ENCODE measurements around the gene C20orf144. TPM values are rescaled to one million over a fixed set of nuclear protein-coding genes. Genes with fewer than 3 reads are reported as not detected.

Gene C20orf144
- total and polyA plus RNA-seq, 9 donors = 0.05 to 0.46 TPM; not detected in 7

- TF ChIP-seq EP300 (IDR thresholded peaks at IDR 0.05) (no peak), POLR2A (IDR thresholded peaks at IDR 0.05) (no peak), CTCF (IDR thresholded peaks at IDR 0.05) (no peak)
- no peak overlapping the region for H3K4me3 ChIP-seq
Observed at GRCh38 chr20:33647603-33648395, 14.3 kb upstream of the C20orf144 start.

GRCh38 chr20:33648396-33649004 is 13.6 kb upstream of the C20orf144 start:
- no peak for TF ChIP-seq CTCF (IDR thresholded peaks at IDR 0.05)
- TF ChIP-seq POLR2A (IDR thresholded peaks at IDR 0.05) = no peak
- TF ChIP-seq EP300 (IDR thresholded peaks at IDR 0.05) = no peak
- Histone ChIP-seq H3K4me3 (no peak overlapping the region), H3K27ac (no peak overlapping the region), H3K36me3 (no peaks in the 10 kb centered on the region), H3K9me3 (no peaks in the 10 kb centered on the region), H3K4me1 (ENCODE audit: insufficient read depth) (peaks cover 8% of the 10 kb centered on the region), H3K27me3 (no peaks in the 10 kb centered on the region)
- peak in 1 of 5 donors; percentile 40 for DNase-seq
- intact Hi-C loops (cut with DNase I) = loop anchor here in 2 of 4 donors (5.0 to 10.0 kb wide), 2 partner anchors 154 to 186 kb away; partner anchors contain the start of gene CBFA2T2 (in 1 of the 2)
- WGBS, 3 donors = 71 to 83% (median 74%) methylated on average over 14 of the region's 14 CpGs

More at GRCh38 chr20:33647603-33648395, 14.3 kb upstream of the C20orf144 start:
- no peaks in the 10 kb centered on the region for H3K27me3 ChIP-seq
- no peaks in the 10 kb centered on the region for H3K36me3 ChIP-seq
- peaks cover 5% of the 10 kb centered on the region for H3K4me1 ChIP-seq (ENCODE audit: insufficient read depth)
- intact Hi-C loops (cut with DNase I) = loop anchor here in 2 of 4 donors (5.0 to 10.0 kb wide), 2 partner anchors 153 to 185 kb away; partner anchors contain the start of gene CBFA2T2 (in 1 of the 2)
- no peaks in the 10 kb centered on the region for H3K9me3 ChIP-seq
- WGBS, 3 donors = 80 to 85% (median 84%) methylated on average over 11 of the region's 11 CpGs
- no peak for DNase-seq
- no peak overlapping the region for H3K27ac ChIP-seq

- 29 to 56% (median 34%) methylated on average over 19 of the region's 19 CpGs for WGBS, 3 donors
- Histone ChIP-seq H3K4me3 (no peak overlapping the region), H3K36me3 (no peaks in the 10 kb centered on the region), H3K9me3 (no peaks in the 10 kb centered on the region), H3K4me1 (ENCODE audit: insufficient read depth) (peaks cover 8% of the 10 kb centered on the region), H3K27me3 (no peaks in the 10 kb centered on the region), H3K27ac (peak overlapping the region in 1 of 2 donors; percentile 37)
- peak; percentile 63 to 79 (median 69) for DNase-seq
- TF ChIP-seq CTCF (IDR thresholded peaks at IDR 0.05) (no peak), EP300 (IDR thresholded peaks at IDR 0.05) (no peak), POLR2A (IDR thresholded peaks at IDR 0.05) (no peak)
- intact Hi-C loops (cut with DNase I) = loop anchor here in 2 of 4 donors (5.0 to 10.0 kb wide), 2 partner anchors 154 to 187 kb away; partner anchors contain the start of gene CBFA2T2 (in 1 of the 2)
Observed at GRCh38 chr20:33649201-33649681, 12.9 kb upstream of the C20orf144 start.

- DNase-seq = peak in 1 of 5 donors; percentile 34
- H3K9me3 ChIP-seq = no peaks in the 10 kb centered on the region
- no peaks in the 10 kb centered on the region for H3K27me3 ChIP-seq
- H3K27ac ChIP-seq = no peak overlapping the region
- H3K36me3 ChIP-seq = no peaks in the 10 kb centered on the region
- intact Hi-C loops (cut with DNase I) = loop anchor here in 2 of 4 donors (10.0 kb wide), 2 partner anchors 175 to 195 kb away; no protein-coding TSS in a partner anchor
- no peak overlapping the region for H3K4me3 ChIP-seq
- 68 to 79% (median 77%) methylated on average over 11 of the region's 11 CpGs for WGBS, 3 donors
- peak; percentile 24 for TF ChIP-seq POLR2A (IDR thresholded peaks at IDR 0.05)
- no peak for TF ChIP-seq CTCF (IDR thresholded peaks at IDR 0.05)
- H3K4me1 ChIP-seq (ENCODE audit: insufficient read depth) = peaks cover 8% of the 10 kb centered on the region
Observed at GRCh38 chr20:33650111-33650752, 11.9 kb upstream of the C20orf144 start.
